ENCODE data around the gene GDI1. TPM values are rescaled to one million over a fixed set of nuclear protein-coding genes. Genes with fewer than 3 reads are reported as not detected.
"Not testable (repeated sequence)": the region's sequence is repeated elsewhere in the genome, so short reads cannot be mapped to it uniquely, and the experiment has no call there.

Gene GDI1
- total RNA-seq, 1 donor from 2014 or later: 79.3 TPM

GRCh38 chrX:154397888-154398667 is 38.9 kb upstream of the GDI1 start, which contains the start of gene RPL10:
Gene RPL10, plus strand, starts transcription at chrX:154398377. Its CDS starts 143 bp downstream, at chrX:154398520.
- Histone ChIP-seq H3K36me3 (peaks cover 25% of the 10 kb centered on the region), H3K4me1 (peaks cover 22% of the 10 kb centered on the region), H3K27ac (replicated peaks) (peak within 1 kb of the TSS; percentile 99), H3K4me3 (peak within 1 kb of the TSS; percentile 85), H3K9me3 (replicated peaks) (no peaks in the 10 kb centered on the region), H3K27me3 (ENCODE audit: low read depth) (no peaks in the 10 kb centered on the region)
- DNase-seq: peak; percentile 93
- TF ChIP-seq CTCF (IDR thresholded peaks at IDR 0.05; ENCODE audit: borderline replicate concordance): no peak
- intact Hi-C loops (cut with micrococcal nuclease): no loop called here

GRCh38 chrX:154398668-154399526 is 38.1 kb upstream of the GDI1 start:
- Histone ChIP-seq H3K36me3 (peaks cover 25% of the 10 kb centered on the region), H3K27me3 (ENCODE audit: low read depth) (no peaks in the 10 kb centered on the region), H3K4me3 (peak overlapping the region; percentile 85), H3K4me1 (peaks cover 22% of the 10 kb centered on the region), H3K9me3 (replicated peaks) (no peaks in the 10 kb centered on the region), H3K27ac (replicated peaks) (peak overlapping the region; percentile 99)
- peak; percentile 87 for DNase-seq
- peak; percentile 84 for TF ChIP-seq CTCF (IDR thresholded peaks at IDR 0.05; ENCODE audit: borderline replicate concordance)
- intact Hi-C loops (cut with micrococcal nuclease): no loop called here

GRCh38 chrX:154399527-154400368 is 37.2 kb upstream of the GDI1 start:
- intact Hi-C loops (cut with micrococcal nuclease): no loop called here
- Histone ChIP-seq H3K4me3 (peak overlapping the region; percentile 85), H3K9me3 (replicated peaks) (no peaks in the 10 kb centered on the region), H3K27me3 (ENCODE audit: low read depth) (no peaks in the 10 kb centered on the region), H3K4me1 (peaks cover 22% of the 10 kb centered on the region), H3K36me3 (peaks cover 25% of the 10 kb centered on the region), H3K27ac (replicated peaks) (peak overlapping the region; percentile 99)
- no peak for DNase-seq
- no peak for TF ChIP-seq CTCF (IDR thresholded peaks at IDR 0.05; ENCODE audit: borderline replicate concordance)

GRCh38 chrX:154400369-154400817 is 36.6 kb upstream of the GDI1 start:
- H3K9me3 ChIP-seq (replicated peaks); H3K27me3 ChIP-seq (ENCODE audit: low read depth); intact Hi-C loops (cut with micrococcal nuclease); DNase-seq: not testable (repeated sequence)
- Histone ChIP-seq H3K4me3 (peak overlapping the region; percentile 85), H3K27ac (replicated peaks) (peak overlapping the region; percentile 99), H3K36me3 (peaks cover 25% of the 10 kb centered on the region), H3K4me1 (peaks cover 22% of the 10 kb centered on the region)

GRCh38 chrX:154401045-154401799 is 35.7 kb upstream of the GDI1 start:
- TF ChIP-seq CTCF (IDR thresholded peaks at IDR 0.05; ENCODE audit: borderline replicate concordance): no peak
- intact Hi-C loops (cut with micrococcal nuclease): no loop called here
- Histone ChIP-seq H3K4me3 (no peak overlapping the region), H3K27ac (replicated peaks) (no peak overlapping the region), H3K27me3 (ENCODE audit: low read depth) (no peaks in the 10 kb centered on the region), H3K9me3 (replicated peaks) (no peaks in the 10 kb centered on the region), H3K36me3 (peaks cover 25% of the 10 kb centered on the region), H3K4me1 (peaks cover 22% of the 10 kb centered on the region)
- no peak for DNase-seq

Data from left ventricle myocardium inferior (tissue), 1 donor.